ENCODE measurements around the gene LDLR. TPM values are rescaled to one million over a fixed set of nuclear protein-coding genes. Genes with fewer than 3 reads are reported as not detected.
"Not testable (repeated sequence)": the region's sequence is repeated elsewhere in the genome, so short reads cannot be mapped to it uniquely, and the experiment has no call there.

The LDLR gene
- total RNA-seq, 4 donors from 2014 or later = 14.2 to 258 (median 47.5) TPM

DNA sequence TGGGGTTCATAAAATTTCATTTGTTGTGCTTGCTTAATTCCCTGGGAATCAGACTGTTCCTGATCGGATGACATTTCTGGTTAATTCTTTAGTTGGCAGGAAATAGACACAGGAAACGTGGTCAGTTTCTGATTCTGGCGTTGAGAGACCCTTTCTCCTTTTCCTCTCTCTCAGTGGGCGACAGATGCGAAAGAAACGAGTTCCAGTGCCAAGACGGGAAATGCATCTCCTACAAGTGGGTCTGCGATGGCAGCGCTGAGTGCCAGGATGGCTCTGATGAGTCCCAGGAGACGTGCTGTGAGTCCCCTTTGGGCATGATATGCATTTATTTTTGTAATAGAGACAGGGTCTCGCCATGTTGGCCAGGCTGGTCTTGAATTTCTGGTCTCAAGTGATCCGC lies 10.8 kb downstream of the LDLR start:
- Histone ChIP-seq H3K27ac (replicated peaks in 1 of 4) (no peak overlapping the region), H3K4me3 (no peak overlapping the region), H3K9me3 (no peaks in the 10 kb centered on the region), H3K27me3 (no peaks in the 10 kb centered on the region), H3K4me1 (peaks cover 14 to 38% (median 20%) of the 10 kb centered on the region in 4 donors), H3K36me3 (peaks cover 26 to 59% (median 53%) of the 10 kb centered on the region in 4 donors)
- no peak for TF ChIP-seq POLR2AphosphoS5 (IDR thresholded peaks at IDR 0.05)
- TF ChIP-seq EP300 (IDR thresholded peaks at IDR 0.05) = no peak
- TF ChIP-seq, protein P1, sequence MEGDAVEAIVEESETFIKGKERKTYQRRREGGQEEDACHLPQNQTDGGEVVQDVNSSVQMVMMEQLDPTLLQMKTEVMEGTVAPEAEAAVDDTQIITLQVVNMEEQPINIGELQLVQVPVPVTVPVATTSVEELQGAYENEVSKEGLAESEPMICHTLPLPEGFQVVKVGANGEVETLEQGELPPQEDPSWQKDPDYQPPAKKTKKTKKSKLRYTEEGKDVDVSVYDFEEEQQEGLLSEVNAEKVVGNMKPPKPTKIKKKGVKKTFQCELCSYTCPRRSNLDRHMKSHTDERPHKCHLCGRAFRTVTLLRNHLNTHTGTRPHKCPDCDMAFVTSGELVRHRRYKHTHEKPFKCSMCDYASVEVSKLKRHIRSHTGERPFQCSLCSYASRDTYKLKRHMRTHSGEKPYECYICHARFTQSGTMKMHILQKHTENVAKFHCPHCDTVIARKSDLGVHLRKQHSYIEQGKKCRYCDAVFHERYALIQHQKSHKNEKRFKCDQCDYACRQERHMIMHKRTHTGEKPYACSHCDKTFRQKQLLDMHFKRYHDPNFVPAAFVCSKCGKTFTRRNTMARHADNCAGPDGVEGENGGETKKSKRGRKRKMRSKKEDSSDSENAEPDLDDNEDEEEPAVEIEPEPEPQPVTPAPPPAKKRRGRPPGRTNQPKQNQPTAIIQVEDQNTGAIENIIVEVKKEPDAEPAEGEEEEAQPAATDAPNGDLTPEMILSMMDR (IDR thresholded peaks at IDR 0.05) = no peak
- TF ChIP-seq POLR2A (IDR thresholded peaks at IDR 0.05; ENCODE audit: low read depth) = no peak
- 75% methylated on average over 11 of the region's 12 CpGs for WGBS
- intact Hi-C loops (cut with DNase I) = no loop called here
- DNase-seq (ENCODE audit: extremely low spot score) = no peak

- WGBS = 90% methylated on average over 5 of the region's 5 CpGs
- H3K36me3 ChIP-seq = peaks cover 33 to 69% (median 63%) of the 10 kb centered on the region in 4 donors
- intact Hi-C loops (cut with DNase I) = no loop called here
Observed at GRCh38 chr19:11101057-11101456, 11.8 kb downstream of the LDLR start.

DNA sequence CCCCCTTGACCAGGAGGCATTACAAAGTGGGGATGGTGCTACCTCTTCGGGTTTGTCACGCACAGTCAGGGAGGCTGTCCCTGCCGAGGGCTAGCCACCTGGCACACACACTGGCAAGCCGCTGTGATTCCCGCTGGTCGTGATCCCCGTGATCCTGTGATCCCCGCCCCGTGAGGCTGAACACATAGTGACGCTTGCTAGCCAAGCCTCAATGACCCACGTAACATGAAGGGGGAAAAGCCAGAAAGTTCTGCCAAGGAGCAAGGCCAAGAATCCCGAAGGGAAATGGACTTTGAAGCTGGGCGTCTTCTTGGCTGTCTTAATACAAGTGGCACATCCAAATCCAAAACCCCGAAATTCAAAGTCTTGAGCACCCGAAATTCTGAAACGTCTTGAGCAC lies 13.7 kb downstream of the LDLR start:
- H3K27me3 ChIP-seq = no peaks in the 10 kb centered on the region
- H3K27ac ChIP-seq (replicated peaks in 1 of 4) = no peak overlapping the region
- H3K9me3 ChIP-seq = no peaks in the 10 kb centered on the region
- H3K36me3 ChIP-seq = peaks cover 52 to 82% (median 81%) of the 10 kb centered on the region in 4 donors
- no peak overlapping the region for H3K4me3 ChIP-seq
- H3K4me1 ChIP-seq = peaks cover 0 to 10% (median 0%) of the 10 kb centered on the region in 4 donors
- WGBS = 84% methylated on average over 7 of the region's 16 CpGs
- TF ChIP-seq, protein P1 (IDR thresholded peaks at IDR 0.05) = no peak
- TF ChIP-seq POLR2AphosphoS5 (IDR thresholded peaks at IDR 0.05) (no peak), EP300 (IDR thresholded peaks at IDR 0.05) (no peak), POLR2A (IDR thresholded peaks at IDR 0.05; ENCODE audit: low read depth) (no peak)
- intact Hi-C loops (cut with DNase I) = no loop called here
- no peak for DNase-seq (ENCODE audit: extremely low spot score)

More at GRCh38 chr19:11101057-11101456, 11.8 kb downstream of the LDLR start:
- no peak for DNase-seq (ENCODE audit: extremely low spot score)
- Histone ChIP-seq H3K27me3 (no peaks in the 10 kb centered on the region), H3K4me1 (peaks cover 4 to 28% (median 10%) of the 10 kb centered on the region in 4 donors), H3K27ac (replicated peaks in 1 of 4) (no peak overlapping the region), H3K4me3 (no peak overlapping the region), H3K9me3 (no peaks in the 10 kb centered on the region)
- TF ChIP-seq POLR2AphosphoS5 (IDR thresholded peaks at IDR 0.05) (no peak), POLR2A (IDR thresholded peaks at IDR 0.05; ENCODE audit: low read depth) (no peak), EP300 (IDR thresholded peaks at IDR 0.05) (no peak)
- TF ChIP-seq, protein P1 (IDR thresholded peaks at IDR 0.05) = no peak

- H3K27ac ChIP-seq (replicated peaks in 1 of 4); DNase-seq (ENCODE audit: extremely low spot score); H3K9me3 ChIP-seq; intact Hi-C loops (cut with DNase I); H3K4me3 ChIP-seq; H3K27me3 ChIP-seq; H3K4me1 ChIP-seq: not testable (repeated sequence)
- WGBS = 93% methylated on average over 10 of the region's 10 CpGs
- H3K36me3 ChIP-seq = peaks cover 59 to 88% (median 87%) of the 10 kb centered on the region in 4 donors
Observed at GRCh38 chr19:11103667-11104066, 14.4 kb downstream of the LDLR start.

DNA sequence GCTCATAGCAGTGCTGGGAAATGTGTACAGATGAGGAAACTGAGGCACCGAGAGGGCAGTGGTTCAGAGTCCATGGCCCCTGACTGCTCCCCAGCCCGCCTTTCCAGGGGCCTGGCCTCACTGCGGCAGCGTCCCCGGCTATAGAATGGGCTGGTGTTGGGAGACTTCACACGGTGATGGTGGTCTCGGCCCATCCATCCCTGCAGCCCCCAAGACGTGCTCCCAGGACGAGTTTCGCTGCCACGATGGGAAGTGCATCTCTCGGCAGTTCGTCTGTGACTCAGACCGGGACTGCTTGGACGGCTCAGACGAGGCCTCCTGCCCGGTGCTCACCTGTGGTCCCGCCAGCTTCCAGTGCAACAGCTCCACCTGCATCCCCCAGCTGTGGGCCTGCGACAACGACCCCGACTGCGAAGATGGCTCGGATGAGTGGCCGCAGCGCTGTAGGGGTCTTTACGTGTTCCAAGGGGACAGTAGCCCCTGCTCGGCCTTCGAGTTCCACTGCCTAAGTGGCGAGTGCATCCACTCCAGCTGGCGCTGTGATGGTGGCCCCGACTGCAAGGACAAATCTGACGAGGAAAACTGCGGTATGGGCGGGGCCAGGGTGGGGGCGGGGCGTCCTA lies 15.9 kb downstream of the LDLR start:
- no peak overlapping the region for H3K27ac ChIP-seq (replicated peaks in 1 of 4)
- intact Hi-C loops (cut with DNase I) = no loop called here
- no peaks in the 10 kb centered on the region for H3K9me3 ChIP-seq
- WGBS = 92% methylated on average over 18 of the region's 36 CpGs
- H3K4me3 ChIP-seq = no peak overlapping the region
- peaks cover 0 to 1% (median 0%) of the 10 kb centered on the region in 4 donors for H3K4me1 ChIP-seq
- peaks cover 73 to 100% (median 97%) of the 10 kb centered on the region in 4 donors for H3K36me3 ChIP-seq
- no peaks in the 10 kb centered on the region for H3K27me3 ChIP-seq
- DNase-seq (ENCODE audit: extremely low spot score) = no peak
- TF ChIP-seq POLR2AphosphoS5 (IDR thresholded peaks at IDR 0.05) = no peak
- TF ChIP-seq EP300 (IDR thresholded peaks at IDR 0.05) = no peak
- TF ChIP-seq POLR2A (IDR thresholded peaks at IDR 0.05; ENCODE audit: low read depth) = no peak

All from esophagus muscularis mucosa (tissue), 4 donors.